HG03280 (cell line): Measurements from ENCODE around the gene DNAJC5.
"Not testable (repeated sequence)": the region's sequence is repeated elsewhere in the genome, so short reads cannot be mapped to it uniquely, and the experiment has no call there.

Source experiments
- ATAC-seq: cut with Tn5 transposase; IDR thresholded peaks from one replicate; pipeline ENCODE4 v1.9.1; 2021; ENCODE audit warnings: mild to moderate bottlenecking, moderate library complexity; ENCODE audit not compliant: unreplicated experiment

Gene DNAJC5

GRCh38 chr20:63894358-63895201 is at the start of gene DNAJC5:
TSS of gene DNAJC5 (plus strand) at chr20:63895126. CDS start at chr20:63928346, 33,220 bp downstream.
- ATAC-seq: peak; percentile 90

- no peak for ATAC-seq
Observed at GRCh38 chr20:63846128-63846771, 48.7 kb upstream of the DNAJC5 start.

GRCh38 chr20:63846888-63847236 is 48.1 kb upstream of the DNAJC5 start:
- no peak for ATAC-seq

GRCh38 chr20:63847237-63848002 is 47.5 kb upstream of the DNAJC5 start:
- ATAC-seq: no peak

- no peak for ATAC-seq
Observed at GRCh38 chr20:63848003-63848911, 46.7 kb upstream of the DNAJC5 start.

GRCh38 chr20:63850689-63851547 is 44.0 kb upstream of the DNAJC5 start:
- peak; percentile 85 for ATAC-seq

- ATAC-seq: not testable (repeated sequence)
Observed at GRCh38 chr20:63851548-63851943, 43.4 kb upstream of the DNAJC5 start.

- not testable (repeated sequence) for ATAC-seq
Observed at GRCh38 chr20:63853733-63854068, 41.2 kb upstream of the DNAJC5 start.

GRCh38 chr20:63854069-63854765 is 40.7 kb upstream of the DNAJC5 start:
- no peak for ATAC-seq

GRCh38 chr20:63854766-63855362 is 40.1 kb upstream of the DNAJC5 start:
- ATAC-seq: no peak

GRCh38 chr20:63855363-63856097 is 39.4 kb upstream of the DNAJC5 start:
- no peak for ATAC-seq

- ATAC-seq: no peak
Observed at GRCh38 chr20:63856098-63856511, 38.8 kb upstream of the DNAJC5 start.

- ATAC-seq: no peak
Observed at GRCh38 chr20:63857764-63858392, 37.0 kb upstream of the DNAJC5 start.

- ATAC-seq: no peak
Observed at GRCh38 chr20:63858393-63859165, 36.3 kb upstream of the DNAJC5 start.

- no peak for ATAC-seq
Observed at GRCh38 chr20:63859166-63859699, 35.7 kb upstream of the DNAJC5 start.

GRCh38 chr20:63860325-63861051 is 34.4 kb upstream of the DNAJC5 start:
- ATAC-seq: no peak
